ENCODE results near the gene FDX2.

The FDX2 gene

DNA sequence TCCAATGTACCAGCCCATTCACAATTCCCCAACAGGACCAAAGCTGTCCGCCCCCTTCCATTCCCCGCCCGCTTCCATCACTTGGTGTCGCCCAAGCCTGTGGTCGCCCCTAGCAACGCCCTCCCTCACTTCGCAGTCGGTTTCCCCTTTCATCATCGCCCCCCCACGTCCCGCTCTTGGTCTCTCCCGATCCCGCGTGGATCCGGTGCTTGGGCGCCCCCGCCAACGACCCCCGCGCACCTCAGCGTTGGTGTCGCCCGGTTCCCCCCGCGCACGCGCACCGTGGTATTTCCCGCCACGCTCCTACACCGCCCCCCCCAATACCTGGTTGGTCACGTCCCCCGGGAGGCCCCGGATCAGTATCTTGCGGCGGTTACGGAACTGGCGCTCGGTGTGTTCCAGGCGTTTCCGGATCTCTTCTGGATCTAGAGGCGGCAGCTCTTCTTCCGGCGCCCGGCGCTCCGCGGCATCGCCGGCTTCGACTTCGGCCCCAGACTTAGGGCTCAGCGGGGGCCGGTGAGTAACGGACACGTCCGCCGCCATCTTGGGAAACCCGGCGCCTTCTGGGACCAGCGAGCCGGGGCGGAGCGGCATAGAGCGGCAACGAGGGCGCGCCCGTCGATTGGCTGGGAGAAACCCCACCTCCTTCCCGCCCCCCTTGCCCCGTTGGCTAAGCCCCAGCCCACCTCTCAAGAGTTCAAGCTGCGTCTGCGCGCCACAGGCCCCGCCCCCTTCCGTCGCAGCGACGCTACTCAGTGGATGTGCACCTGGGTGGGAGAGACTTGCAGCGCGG lies 17.3 kb upstream of the FDX2 start, which contains the start of gene RAVER1:
Gene RAVER1, minus strand, starts transcription at position 565 of the 793 bp plus-strand sequence. Its CDS starts 22 bp downstream, at position 543.
- peak; percentile 95 for DNase-seq (ENCODE audit: insufficient read length, low spot score)
- no peak for TF ChIP-seq CTCF (IDR thresholded peaks at IDR 0.05; ENCODE audit: insufficient read depth, missing control alignments)
- no peak for FAIRE-seq

GRCh38 chr19:10332158-10332964 lies 16.5 kb upstream of the FDX2 start:
- no peak for FAIRE-seq
- DNase-seq (ENCODE audit: insufficient read length, low spot score) = no peak
- no peak for TF ChIP-seq CTCF (IDR thresholded peaks at IDR 0.05; ENCODE audit: insufficient read depth, missing control alignments)

GRCh38 chr19:10329555-10329954 lies 13.7 kb upstream of the FDX2 start:
- no peak for FAIRE-seq
- no peak for TF ChIP-seq CTCF (IDR thresholded peaks at IDR 0.05; ENCODE audit: insufficient read depth, missing control alignments)
- DNase-seq (ENCODE audit: insufficient read length, low spot score) = no peak

DNA sequence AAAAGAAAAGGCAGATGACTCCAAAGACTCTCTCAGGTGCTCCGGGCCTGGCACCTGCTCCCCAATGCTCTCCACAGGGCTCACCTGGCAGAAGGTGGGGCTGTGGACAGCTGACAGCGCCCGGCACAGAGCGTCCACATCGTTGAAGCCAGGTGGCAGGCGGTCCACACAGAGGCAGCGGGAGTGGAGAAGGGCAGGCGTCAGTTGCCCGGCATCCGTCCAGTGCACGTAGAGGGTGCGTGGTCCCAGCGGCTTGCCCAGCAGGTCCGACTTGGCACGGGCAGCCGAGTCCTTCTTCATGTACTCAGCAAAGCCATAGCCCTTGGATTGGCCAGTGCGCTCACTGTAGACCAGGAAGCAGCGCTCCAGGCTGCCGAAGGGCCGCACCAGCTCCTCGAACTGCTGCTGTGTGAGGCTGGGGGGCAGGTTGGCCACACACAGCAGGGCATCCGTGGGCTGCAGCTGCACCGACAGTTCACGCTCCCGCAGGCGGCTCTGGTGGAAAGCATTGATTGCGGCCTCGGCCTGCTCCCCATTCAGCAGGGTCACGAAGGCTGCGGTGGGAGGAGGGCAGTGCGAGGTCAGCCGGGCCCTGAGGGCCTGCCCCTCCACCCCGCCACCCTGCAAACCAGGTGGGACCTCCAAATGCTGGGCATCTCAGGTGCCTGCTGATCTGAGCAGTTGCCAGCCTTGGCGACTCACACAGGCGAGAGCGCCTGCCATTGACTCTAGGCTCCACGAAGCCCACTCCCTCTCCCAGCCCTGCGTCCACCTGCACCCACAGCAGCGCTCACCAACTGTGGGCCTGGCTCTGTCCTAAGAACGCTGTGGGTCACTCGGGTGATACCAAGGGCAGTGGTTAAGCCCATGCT lies 13.0 kb upstream of the FDX2 start:
- FAIRE-seq (no peak), DNase-seq (ENCODE audit: insufficient read length, low spot score) (no peak)
- no peak for TF ChIP-seq CTCF (IDR thresholded peaks at IDR 0.05; ENCODE audit: insufficient read depth, missing control alignments)

DNA sequence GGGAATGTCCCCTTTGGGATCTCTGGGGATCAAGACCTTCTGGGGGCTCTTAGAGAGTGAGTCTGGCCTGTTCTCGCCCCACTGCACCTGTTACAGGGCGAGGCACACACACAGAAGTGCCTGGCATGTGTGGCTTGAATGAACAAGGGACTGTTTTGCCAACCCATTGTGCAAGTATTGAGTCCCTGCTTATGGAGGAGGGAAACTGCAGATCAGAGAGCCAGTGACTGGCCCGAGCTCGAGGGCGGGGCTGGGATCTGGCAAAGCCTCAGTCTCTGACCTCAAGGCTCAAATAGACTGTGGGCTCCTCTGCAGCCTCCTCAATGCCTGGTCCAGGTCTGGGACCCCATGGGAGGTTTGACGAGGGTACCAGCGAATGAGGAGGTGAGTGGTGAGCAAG lies 12.0 kb upstream of the FDX2 start:
- DNase-seq (ENCODE audit: insufficient read length, low spot score) (no peak), FAIRE-seq (no peak)
- TF ChIP-seq CTCF (IDR thresholded peaks at IDR 0.05; ENCODE audit: insufficient read depth, missing control alignments) = no peak

GRCh38 chr19:10325732-10326131 lies 9.9 kb upstream of the FDX2 start:
- no peak for DNase-seq (ENCODE audit: insufficient read length, low spot score)
- TF ChIP-seq CTCF (IDR thresholded peaks at IDR 0.05; ENCODE audit: insufficient read depth, missing control alignments) = no peak
- FAIRE-seq = no peak

Data from D721Med (cell line).